SH-SY5Y (cell line): ENCODE results near the gene ABHD1.

ENCODE experiments used
- GATA2 ChIP-seq: IDR thresholded peaks from 2 replicates; pipeline ENCODE4 v1.6.1; 2011; ENCODE audit warnings: mild to moderate bottlenecking, low read depth, low read length
- GATA3 ChIP-seq: IDR thresholded peaks from 2 replicates; pipeline ENCODE4 v1.6.1; 2011; ENCODE audit warnings: low read depth, mild to moderate bottlenecking, low read length, moderate library complexity

Gene ABHD1

DNA sequence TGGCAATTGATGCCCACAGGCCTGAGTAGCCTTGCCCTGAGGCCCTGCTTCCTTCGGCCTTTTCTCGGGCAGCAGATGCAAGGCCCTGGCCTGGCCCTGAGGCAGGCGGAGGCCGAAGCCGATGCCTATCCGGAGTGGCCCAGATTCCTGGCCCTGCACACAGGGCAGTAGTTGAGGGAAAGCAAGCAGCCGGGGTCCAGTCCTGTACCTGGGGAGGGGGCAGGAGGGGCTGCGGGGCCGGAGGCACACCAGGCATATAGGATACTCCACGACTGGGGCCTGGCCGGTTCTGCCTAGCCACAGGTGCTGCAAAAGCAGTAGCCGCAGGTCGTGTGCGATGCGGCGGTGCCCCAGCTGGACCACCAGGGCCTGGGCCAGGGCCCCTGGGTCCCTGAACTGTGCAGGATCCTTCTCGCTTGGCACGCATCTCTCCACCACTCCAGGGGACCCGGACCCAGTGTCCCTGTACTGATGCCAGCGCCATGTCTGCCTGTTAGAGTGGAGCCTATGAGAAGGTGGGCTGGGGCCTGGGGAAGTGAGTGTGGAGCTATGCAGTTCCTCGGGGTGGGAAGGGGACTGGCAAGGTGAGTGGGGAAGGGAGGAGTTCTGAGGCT, 13.8 kb downstream of the ABHD1 start:
- TF ChIP-seq GATA2 = no peak
- TF ChIP-seq GATA3 = no peak

DNA sequence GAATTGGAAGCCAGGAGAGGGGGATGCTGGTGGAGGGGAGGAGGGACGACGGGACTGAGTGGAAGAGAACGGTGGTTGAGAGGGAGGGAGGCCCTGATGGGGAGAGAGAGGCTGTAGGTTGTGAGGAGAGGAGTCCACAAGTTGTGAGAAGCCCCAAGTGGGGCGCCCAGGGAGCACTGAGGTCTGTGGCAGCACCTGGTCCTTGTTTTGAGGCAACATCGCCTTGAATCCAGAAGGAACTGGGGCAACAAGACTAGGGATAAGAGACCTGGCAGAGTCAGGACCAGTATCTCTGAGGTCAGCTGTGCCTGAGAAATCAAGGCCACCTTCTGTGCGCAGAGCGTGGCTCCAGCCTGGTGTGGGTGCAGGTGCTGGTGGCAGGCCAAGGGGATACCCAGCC, 14.5 kb downstream of the ABHD1 start:
- no peak for TF ChIP-seq GATA3
- TF ChIP-seq GATA2 = no peak

DNA sequence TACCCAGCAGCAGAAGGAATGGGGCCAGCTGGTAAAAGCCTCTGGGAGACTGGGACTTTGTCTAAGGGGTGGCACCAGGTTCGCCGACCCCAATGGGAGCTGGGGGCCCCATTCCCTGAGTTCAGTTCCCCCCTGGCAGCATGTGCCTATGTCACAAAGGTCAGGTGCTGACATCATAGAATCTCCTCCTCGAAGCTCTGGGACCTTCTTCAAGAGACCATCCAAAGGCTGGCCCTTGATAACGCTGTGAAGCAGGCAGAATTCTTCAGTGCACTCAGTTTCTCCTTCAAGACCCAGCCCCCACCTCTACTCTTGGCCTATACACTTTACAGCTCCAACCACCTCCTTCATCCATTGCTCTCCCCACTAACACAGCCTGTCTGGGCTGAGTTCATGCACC, 15.7 kb downstream of the ABHD1 start, which contains the start of gene PRR30:
TSS of gene PRR30 (minus strand) at position 101 of the 400 bp plus-strand sequence. CDS start 1,081 bp downstream, outside the sequence.
- no peak for TF ChIP-seq GATA2
- no peak for TF ChIP-seq GATA3

DNA sequence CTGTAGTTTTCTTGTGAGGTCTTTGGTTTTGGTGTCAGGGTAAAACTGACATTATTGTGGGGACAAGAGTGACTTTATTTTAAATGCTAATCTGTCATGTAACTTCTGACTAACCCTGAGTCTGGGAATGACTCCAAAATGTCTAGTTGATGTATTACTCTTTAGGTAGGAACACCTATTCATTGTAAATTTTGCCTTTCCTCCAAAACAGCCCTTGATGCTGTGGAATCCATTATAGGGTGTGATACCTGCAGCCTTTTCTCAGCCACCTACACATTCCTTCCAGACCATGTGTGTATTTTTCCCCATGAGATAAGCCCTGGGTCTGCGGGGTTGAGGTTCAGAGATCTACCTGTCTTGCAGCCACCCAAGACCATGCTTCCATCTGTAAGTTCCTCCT, 19.7 kb downstream of the ABHD1 start:
- TF ChIP-seq GATA3 = no peak
- TF ChIP-seq GATA2 = no peak

DNA sequence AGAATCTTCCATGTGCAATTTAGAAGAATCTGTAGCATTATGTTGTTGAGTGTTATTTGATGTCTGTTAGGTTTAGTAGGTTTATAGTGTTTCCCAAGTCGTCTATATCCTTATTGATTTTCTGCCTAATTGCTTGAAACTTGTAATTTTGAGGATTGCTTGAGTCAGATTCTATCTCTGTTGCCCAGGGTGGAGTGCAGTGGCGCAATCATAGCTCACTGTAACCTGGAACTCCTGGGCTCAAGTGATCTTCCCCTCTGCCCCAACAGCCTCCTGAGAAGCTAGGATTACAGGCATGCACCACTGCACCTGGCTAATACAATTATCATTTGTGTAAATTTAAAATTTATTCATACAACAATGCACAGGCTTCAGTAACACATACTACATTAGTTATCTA, 22.1 kb downstream of the ABHD1 start:
- TF ChIP-seq GATA3 = no peak
- TF ChIP-seq GATA2 = no peak

DNA sequence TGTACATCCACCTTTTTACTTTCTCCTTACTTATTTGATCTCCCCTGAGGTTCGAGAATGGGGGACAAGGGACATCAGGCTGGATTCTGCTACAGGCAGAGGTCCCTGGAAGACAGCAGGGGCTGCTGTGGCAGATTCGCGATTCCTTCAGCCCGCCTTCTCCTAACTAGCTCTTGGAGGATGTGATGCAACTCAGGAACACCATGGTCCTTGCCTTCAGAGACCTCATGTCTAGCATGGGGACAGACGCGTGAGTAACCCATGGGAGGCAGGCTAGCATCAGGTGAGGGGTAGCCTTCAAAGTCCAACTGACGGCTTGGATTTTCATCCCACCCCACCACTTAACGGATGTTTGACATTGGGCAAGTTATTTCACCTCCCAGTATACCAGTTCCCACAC, 24.3 kb downstream of the ABHD1 start:
- no peak for TF ChIP-seq GATA2
- no peak for TF ChIP-seq GATA3

DNA sequence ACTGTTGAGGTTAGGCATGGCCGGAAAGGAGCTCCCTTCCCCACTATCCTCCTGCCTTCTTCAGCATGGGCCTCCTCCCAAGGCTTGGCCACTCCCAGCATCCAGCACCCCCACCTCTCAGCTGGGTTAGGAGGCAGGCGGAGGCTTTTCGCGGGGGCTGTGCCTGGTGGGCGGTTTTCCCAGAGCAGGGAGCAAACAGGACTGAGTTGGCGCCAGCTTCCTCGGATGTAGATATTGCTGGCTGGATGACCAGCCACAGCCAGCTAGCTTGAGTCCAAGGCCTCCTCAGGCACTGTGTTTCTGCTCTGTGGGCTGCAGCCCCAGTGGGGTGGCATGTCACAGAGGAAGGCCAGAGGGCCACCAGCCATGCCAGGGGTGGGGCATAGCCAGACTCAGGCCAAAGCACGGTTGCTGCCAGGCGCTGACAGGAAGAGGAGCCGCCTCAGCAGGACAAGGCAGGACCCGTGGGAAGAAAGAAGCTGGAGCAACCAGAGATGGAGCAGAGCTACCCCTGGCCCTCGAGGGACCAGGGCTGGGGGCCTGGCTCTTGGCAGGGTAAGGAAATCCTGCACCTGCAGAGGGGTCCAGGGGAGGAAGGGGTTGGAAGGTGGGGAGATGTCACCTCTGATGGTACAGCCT, 25.3 kb downstream of the ABHD1 start, which contains the start of gene TCF23:
TSS of gene TCF23 (plus strand) at position 204 of the 639 bp plus-strand sequence. CDS start at position 334, 130 bp downstream.
- TF ChIP-seq GATA2 (no peak), GATA3 (no peak)

DNA sequence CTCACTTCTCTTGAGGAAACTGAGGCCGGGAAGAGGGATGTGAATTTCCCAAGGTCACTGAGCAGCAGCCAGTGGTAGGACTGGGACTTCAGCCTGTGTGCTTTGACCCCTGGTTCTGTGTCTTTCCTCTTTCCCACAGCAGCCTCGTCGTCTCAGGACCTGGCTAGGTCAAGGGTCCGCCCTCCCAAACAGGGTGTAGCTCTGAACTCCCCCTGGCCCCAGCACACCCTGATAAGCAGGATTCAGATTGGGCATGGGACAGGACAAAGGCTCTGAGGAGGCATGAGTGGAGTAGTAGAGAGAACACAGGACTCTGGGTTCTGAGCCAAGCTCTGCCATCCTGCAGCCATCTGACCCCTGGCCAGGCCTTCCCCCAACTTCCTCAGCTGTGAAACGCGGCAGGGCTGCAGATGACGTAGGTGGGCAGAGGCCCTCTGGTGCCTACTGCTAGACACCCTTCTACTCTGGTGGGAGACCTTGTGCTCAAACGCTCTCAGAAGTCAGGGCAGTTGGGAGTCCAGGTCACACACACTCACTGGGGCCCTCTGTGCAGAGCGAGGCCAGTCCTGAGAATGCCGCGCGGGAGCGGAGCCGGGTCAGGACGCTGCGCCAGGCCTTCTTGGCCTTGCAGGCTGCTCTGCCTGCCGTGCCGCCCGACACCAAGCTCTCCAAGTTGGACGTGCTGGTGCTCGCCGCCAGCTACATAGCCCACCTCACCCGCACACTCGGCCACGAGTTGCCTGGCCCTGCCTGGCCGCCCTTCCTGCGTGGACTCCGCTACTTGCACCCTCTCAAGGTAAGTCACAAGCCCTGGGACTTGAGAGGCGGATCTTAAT, 26.2 kb downstream of the ABHD1 start:
- TF ChIP-seq GATA3 = no peak
- no peak for TF ChIP-seq GATA2

DNA sequence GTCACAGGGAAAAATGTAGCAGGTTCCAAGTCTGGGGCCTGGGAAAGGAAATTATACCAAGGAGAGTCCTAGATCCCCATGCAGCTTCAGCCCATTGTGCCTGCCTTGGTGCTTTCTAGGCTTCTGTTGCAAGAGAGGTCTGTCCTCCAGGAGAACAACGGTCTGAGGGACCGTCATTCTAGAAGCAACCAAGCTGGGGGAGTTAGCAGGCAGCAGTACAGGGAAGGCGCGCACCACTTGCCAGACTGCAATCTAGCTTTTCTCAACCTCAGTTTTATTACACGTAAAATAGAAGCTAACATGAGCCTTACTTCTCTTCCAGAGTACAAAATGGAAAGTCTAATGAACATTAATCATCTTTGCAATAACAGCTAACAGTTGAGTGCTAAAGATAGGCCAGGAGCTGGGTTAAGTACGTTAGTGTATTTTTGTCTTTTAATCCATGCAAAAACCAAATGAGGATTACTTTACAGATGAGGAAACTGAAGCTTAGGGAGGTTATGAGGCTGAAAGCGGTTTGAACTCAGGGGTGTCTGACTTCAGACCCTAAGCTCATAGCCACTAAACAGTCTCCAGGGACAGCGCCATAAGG, 27.1 kb downstream of the ABHD1 start:
- no peak for TF ChIP-seq GATA3
- TF ChIP-seq GATA2 = no peak

DNA sequence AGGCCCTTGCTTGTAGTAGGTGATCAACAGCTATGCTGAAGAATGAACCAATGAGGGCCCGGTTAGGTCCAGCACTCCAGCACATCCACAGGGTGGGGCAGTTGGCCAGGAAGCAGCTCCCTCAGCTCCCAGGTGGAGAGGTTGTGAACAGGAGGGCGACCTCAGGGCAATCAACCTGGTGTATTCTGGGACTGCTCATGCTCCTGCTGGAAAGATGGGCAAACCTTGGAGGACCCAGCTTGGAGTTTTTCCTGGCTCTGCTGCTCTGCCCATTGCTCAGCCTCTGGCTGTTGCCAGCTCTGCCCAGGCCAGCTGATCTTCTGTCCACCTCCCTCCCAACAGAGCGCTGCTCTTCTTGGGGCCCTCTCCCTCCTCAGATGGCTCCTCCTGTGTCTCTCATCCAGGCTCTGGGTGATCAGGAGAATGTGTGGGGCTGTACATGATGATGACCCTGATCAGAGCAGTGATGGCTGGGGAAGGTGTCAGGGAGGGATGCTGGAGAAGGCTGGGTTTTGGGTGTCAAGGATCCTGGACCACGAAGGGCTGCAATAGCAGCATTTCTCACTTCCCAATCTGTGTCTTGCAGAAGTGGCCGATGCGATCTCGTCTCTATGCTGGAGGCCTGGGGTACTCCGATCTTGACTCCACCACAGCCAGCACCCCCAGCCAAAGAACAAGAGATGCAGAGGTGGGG, 28.6 kb downstream of the ABHD1 start:
- no peak for TF ChIP-seq GATA2
- no peak for TF ChIP-seq GATA3

DNA sequence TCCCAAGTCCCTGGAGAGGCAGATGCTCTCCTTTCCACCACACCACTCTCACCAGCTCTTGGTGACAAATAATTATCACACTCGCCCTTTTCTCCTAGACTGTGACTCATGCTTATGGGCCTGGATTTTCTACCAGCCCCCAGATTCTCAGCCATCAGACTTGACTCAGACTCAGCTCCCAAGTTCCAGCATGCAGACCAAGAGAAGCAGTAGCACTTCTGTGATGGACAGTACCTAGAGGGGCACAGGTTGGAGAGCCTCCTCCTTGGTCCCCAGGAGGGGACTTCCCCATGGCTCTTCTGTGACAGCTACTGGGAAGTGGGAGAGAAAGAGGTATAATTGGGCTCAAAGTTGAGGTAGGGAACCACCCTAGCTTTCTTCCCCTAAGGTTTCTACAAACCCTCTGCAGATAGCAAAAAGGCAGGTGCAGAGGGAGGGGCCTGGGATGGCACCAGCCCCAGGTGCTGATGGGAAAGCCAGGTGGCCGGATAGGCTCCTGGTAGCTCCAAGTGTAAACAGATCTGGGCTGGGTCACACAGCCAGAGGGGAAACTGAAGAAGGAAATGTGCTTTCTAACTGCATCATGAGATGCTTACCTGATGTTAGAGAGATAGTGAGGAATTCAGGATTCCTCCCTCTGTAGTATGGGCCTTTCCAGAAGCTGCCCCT, 29.3 kb downstream of the ABHD1 start:
- TF ChIP-seq GATA3 = no peak
- no peak for TF ChIP-seq GATA2

DNA sequence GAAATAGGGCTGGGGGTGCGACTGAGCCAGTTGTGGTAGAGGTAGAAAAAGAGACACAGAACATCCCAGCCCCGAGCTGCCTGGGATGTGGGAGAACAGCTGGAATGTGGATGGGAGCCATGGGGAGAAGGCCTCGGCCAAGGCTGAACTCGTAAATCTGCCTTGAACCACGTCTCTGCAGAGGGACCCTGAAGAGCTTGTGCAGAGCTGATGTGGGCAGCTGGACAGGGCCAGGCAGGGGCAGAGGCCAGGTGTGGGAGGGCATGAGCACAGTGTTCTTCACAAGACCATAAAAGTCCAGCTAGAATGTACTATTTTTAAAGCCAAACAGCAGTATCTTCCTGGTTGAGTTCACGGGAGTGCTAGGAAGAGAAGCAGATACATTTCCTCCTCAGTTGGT, 30.9 kb downstream of the ABHD1 start:
- no peak for TF ChIP-seq GATA3
- no peak for TF ChIP-seq GATA2

DNA sequence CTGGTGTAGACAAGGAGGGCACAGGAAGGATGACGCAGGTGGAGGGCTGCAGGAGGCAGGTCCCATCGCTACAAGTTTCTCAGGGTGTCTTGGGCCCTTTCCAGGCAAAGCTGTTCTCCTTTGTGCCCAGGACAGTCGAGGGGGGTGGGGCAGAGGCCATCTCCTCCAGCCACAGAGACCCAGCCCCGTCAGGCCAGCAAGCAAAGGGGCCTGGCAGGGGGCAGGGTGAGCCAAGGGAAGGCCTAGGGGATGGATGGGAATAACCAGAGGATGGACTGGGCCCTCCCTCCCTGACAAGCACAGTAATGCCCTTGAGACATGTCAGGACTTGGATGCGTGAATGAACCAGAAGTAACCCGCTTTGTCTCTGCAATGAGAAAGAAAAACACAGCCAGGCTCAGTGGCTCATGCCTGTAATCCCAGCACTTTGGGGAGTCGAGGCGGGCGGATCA, 31.5 kb downstream of the ABHD1 start:
- TF ChIP-seq GATA3 = no peak
- no peak for TF ChIP-seq GATA2

DNA sequence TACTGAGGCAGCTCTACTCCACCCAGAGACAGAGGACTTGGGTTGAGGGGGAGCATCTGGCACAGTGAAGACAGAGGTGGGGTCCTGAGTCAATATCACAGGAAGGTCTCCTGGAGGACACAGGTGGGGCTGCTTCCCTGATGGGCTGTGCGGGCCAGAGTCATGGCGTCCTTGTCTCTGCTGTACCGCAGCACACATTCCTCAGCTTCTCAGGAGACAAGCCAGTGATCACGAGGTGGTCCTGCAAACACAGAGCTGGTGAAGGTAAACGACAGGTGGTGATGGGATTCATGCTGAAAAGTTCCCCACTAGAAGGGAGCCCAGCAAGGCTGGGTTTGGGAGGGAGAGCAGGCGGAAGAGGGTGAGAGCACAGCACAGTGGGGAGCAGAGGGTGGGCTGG, 34.9 kb downstream of the ABHD1 start:
- TF ChIP-seq GATA3 = no peak
- no peak for TF ChIP-seq GATA2
